Measurements from ENCODE around the gene PLSCR3.

- TF ChIP-seq CTCF (conservative IDR thresholded peaks at IDR 0.05 in 1 of 2, IDR thresholded peaks at IDR 0.05 in 1 of 2; ENCODE audit: low read depth in 1 of 2, low read length in 2 of 2) = no peak
- TF ChIP-seq EZH2 (IDR thresholded peaks at IDR 0.05; ENCODE audit: low read length, missing control alignments) = no peak
Measured at GRCh38 chr17:7382901-7383300, 11.4 kb downstream of the PLSCR3 start.
